HCT116 (cell line): ENCODE results near the gene UNC45A.

Experiments used
- ATF3 ChIP-seq: IDR thresholded peaks from 2 replicates; pipeline ENCODE4 v1.6.1; 2012
- CEBPB ChIP-seq: IDR thresholded peaks from 2 replicates; pipeline ENCODE4 v1.6.1; 2012; ENCODE audit warnings: low read depth
- CTCF ChIP-seq, 3 experiments: fragments of 200-600 bp in 1 of 3; sonication (generic) in 1 of 3; IDR thresholded peaks in 2 of 3; conservative IDR thresholded peaks in 1 of 3; 2 replicates each; pipeline ENCODE4 v1.5.1; 2012 to 2017; ENCODE audit warnings: low read depth in 2 of 3, low read length in 2 of 3, antibody characterized with exemption in 1 of 3, borderline replicate concordance in 1 of 3, control low read depth in 1 of 3, mild to moderate bottlenecking in 1 of 3, mixed read lengths in 1 of 3, mixed run types in 1 of 3, moderate library complexity in 1 of 3; ENCODE audit not compliant: insufficient read depth in 1 of 3
- EGR1 ChIP-seq: IDR thresholded peaks from 2 replicates; pipeline ENCODE4 v1.6.1; 2012; ENCODE audit warnings: low read depth
- EZH2 ChIP-seq: fragments of 200-600 bp; sonication (generic); IDR thresholded peaks from 2 replicates; pipeline ENCODE4 v1.6.1; 2017; ENCODE audit warnings: antibody characterized with exemption, mixed run types
- EZH2phosphoT487 ChIP-seq: fragments of 200-600 bp; IDR thresholded peaks from 2 replicates; pipeline ENCODE4 v1.6.1; 2018; ENCODE audit warnings: antibody characterized with exemption, borderline replicate concordance
- JUND ChIP-seq: IDR thresholded peaks from 2 replicates; pipeline ENCODE4 v1.6.1; 2012
- MAX ChIP-seq: IDR thresholded peaks from 2 replicates; pipeline ENCODE4 v1.6.1; 2012
- POLR2A ChIP-seq: IDR thresholded peaks from 2 replicates; pipeline ENCODE4 v1.7.0; 2011; ENCODE audit warnings: borderline replicate concordance; ENCODE audit not compliant: insufficient read depth, insufficient read length; ENCODE audit errors: extremely low read depth
- POLR2AphosphoS5 ChIP-seq: IDR thresholded peaks from 2 replicates; pipeline ENCODE4 v1.6.1; 2011; ENCODE audit warnings: mild to moderate bottlenecking, low read depth, low read length, moderate library complexity
- REST ChIP-seq: IDR thresholded peaks from 2 replicates; pipeline ENCODE4 v1.6.1; 2012; ENCODE audit warnings: low read depth
- YY1 ChIP-seq: IDR thresholded peaks from 2 replicates; pipeline ENCODE4 v1.6.1; 2011; ENCODE audit warnings: low read length, low read depth, moderate library complexity, mild to moderate bottlenecking; ENCODE audit not compliant: insufficient replicate concordance; ENCODE audit errors: extremely low read depth
- ZNF274 ChIP-seq: fragments of 200-500 bp; sonication (Bioruptor generic); IDR thresholded peaks from 2 replicates; pipeline ENCODE4 v1.6.1; 2014; ENCODE audit warnings: mild to moderate bottlenecking, low read depth, low read length, inconsistent platforms

GRCh38 chr15:90950676-90951075, 15.6 kb downstream of the UNC45A start:
- no peak for TF ChIP-seq POLR2AphosphoS5
- TF ChIP-seq CTCF (IDR thresholded peaks at IDR 0.05 in 2 of 3, conservative IDR thresholded peaks at IDR 0.05 in 1 of 3; ENCODE audit: borderline replicate concordance in 1 of 3, insufficient read depth in 1 of 3, low read depth in 2 of 3, low read length in 2 of 3): no peak
- TF ChIP-seq EZH2: no peak
- no peak for TF ChIP-seq ATF3
- no peak for TF ChIP-seq MAX
- no peak for TF ChIP-seq ZNF274
- TF ChIP-seq POLR2A: no peak
- no peak for TF ChIP-seq REST
- TF ChIP-seq EZH2phosphoT487: no peak
- TF ChIP-seq EGR1: no peak
- no peak for TF ChIP-seq CEBPB
- TF ChIP-seq JUND: no peak
- no peak for TF ChIP-seq YY1
